ENCODE measurements around the gene IGSF21.

The IGSF21 gene

DNA sequence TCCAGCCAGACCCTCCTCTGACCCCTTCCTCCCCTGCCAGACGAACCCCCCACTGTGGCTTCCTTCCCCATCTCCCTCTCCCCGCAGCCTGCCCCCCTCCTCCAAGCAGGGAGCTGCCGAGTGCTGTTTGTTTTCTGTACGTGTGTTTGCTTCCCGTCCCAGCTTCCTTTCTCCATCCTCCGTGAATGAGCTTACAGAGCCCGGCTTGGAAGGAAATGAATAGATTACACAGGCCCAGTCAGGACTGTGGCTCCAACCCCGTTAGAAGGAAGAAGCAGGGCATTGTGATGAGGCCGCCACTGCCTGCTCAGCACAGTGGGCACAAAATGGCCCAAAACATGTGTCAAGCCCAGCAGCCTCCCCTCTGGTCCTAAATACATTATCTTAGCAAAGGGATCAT lies 123.2 kb downstream of the IGSF21 start:
- TF ChIP-seq, protein P1, sequence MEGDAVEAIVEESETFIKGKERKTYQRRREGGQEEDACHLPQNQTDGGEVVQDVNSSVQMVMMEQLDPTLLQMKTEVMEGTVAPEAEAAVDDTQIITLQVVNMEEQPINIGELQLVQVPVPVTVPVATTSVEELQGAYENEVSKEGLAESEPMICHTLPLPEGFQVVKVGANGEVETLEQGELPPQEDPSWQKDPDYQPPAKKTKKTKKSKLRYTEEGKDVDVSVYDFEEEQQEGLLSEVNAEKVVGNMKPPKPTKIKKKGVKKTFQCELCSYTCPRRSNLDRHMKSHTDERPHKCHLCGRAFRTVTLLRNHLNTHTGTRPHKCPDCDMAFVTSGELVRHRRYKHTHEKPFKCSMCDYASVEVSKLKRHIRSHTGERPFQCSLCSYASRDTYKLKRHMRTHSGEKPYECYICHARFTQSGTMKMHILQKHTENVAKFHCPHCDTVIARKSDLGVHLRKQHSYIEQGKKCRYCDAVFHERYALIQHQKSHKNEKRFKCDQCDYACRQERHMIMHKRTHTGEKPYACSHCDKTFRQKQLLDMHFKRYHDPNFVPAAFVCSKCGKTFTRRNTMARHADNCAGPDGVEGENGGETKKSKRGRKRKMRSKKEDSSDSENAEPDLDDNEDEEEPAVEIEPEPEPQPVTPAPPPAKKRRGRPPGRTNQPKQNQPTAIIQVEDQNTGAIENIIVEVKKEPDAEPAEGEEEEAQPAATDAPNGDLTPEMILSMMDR (IDR thresholded peaks at IDR 0.05; ENCODE audit: control insufficient read depth, insufficient read depth, low read depth, low read length, missing control alignments), result no peak
- no peak overlapping the region for H3K4me3 ChIP-seq (ENCODE audit: control insufficient read depth, low read depth, low read length)
- DNase-seq (ENCODE audit: low read depth), result no peak

DNA sequence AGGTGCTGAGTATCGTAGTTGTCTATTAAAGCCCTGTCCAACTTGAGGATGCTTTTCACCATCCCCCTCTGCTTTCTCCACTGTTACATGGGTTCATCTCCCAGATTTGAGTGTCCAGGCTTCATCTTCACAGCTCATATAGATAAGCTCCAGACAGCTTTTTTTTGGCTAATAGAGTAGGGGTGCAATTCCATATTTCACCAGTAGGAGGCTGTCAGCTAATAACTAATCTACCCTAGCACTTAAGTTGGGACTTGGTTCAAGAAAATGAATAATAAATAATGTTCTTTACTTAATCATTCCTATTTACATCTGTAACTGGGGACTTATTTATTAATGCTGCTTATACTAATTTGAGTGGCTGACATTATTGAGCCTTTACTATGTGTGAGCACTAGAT lies 124.5 kb downstream of the IGSF21 start:
- H3K4me3 ChIP-seq (ENCODE audit: control insufficient read depth, low read depth, low read length), result no peak overlapping the region
- TF ChIP-seq, protein P1 (IDR thresholded peaks at IDR 0.05; ENCODE audit: control insufficient read depth, insufficient read depth, low read depth, low read length, missing control alignments), result peak; percentile 11
- no peak for DNase-seq (ENCODE audit: low read depth)

- DNase-seq (ENCODE audit: low read depth), result no peak
- H3K4me3 ChIP-seq (ENCODE audit: control insufficient read depth, low read depth, low read length), result no peak overlapping the region
- TF ChIP-seq, protein P1 (IDR thresholded peaks at IDR 0.05; ENCODE audit: control insufficient read depth, insufficient read depth, low read depth, low read length, missing control alignments), result no peak
Measured at GRCh38 chr1:18233176-18233864, 125.7 kb downstream of the IGSF21 start.

DNA sequence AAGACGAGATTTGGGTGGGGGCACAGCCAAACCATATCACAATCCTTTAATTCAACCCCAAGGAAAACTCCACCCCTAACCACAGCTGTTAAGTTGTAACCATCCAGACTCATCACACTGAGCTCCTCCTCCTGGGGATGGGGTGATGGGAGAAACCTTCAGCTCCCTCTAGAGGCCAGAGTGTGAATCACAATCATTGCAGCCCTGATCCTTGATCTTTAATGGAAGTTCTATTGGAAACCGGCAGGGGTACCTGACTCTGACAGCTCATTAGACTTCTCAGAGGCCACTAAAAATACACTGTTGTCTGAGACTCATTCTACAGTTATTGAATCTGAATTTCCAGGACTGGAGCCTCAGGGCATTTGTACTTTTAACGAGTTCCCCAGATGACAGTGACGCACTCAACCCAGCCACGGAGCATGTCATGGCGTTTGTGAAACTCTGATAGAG lies 127.2 kb downstream of the IGSF21 start:
- TF ChIP-seq, protein P1 (IDR thresholded peaks at IDR 0.05; ENCODE audit: control insufficient read depth, insufficient read depth, low read depth, low read length, missing control alignments), result peak; percentile 42
- no peak for DNase-seq (ENCODE audit: low read depth)
- H3K4me3 ChIP-seq (ENCODE audit: control insufficient read depth, low read depth, low read length), result no peak overlapping the region

- DNase-seq (ENCODE audit: low read depth), result no peak
- no peak overlapping the region for H3K4me3 ChIP-seq (ENCODE audit: control insufficient read depth, low read depth, low read length)
- TF ChIP-seq, protein P1 (IDR thresholded peaks at IDR 0.05; ENCODE audit: control insufficient read depth, insufficient read depth, low read depth, low read length, missing control alignments), result no peak
Measured at GRCh38 chr1:18237371-18237770, 129.8 kb downstream of the IGSF21 start.

GRCh38 chr1:18238190-18238589 lies 130.6 kb downstream of the IGSF21 start:
- no peak for DNase-seq (ENCODE audit: low read depth)
- no peak overlapping the region for H3K4me3 ChIP-seq (ENCODE audit: control insufficient read depth, low read depth, low read length)
- TF ChIP-seq, protein P1 (IDR thresholded peaks at IDR 0.05; ENCODE audit: control insufficient read depth, insufficient read depth, low read depth, low read length, missing control alignments), result no peak

Measured in AG09309 (cell line).